ENCODE results near the gene SPDYE5.

The SPDYE5 gene

DNA sequence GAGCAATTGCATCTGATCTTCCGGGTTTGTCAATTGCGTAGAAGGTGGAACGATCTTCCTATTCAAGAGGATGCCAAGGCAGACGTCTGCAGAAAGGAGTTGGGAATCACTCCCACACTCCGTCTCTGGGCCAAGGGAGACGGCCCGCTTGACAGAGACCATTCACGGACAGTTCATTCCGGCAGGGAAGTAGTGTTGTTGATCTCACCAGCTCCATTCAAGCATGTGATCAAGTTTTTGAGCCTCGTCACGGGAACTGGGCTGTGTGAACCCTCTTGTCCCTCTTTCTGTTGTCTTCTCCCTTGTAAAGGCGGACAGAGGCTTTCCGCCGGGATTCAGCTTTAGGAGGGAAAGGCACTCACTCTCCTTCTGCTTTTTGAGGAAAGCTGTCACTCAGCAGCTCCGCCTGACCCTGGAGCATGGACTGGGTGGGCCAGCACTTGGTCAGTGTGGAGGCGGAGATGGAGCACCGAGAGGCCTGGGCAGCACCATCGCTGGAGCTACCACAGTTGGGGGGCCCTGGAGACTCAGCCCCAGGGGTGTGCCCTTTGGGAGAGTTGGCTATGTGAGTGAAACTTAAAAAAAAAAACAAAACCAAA is 44.9 kb downstream of the SPDYE5 start:
- DNase-seq (ENCODE audit: low read depth, low spot score) = no peak

DNA sequence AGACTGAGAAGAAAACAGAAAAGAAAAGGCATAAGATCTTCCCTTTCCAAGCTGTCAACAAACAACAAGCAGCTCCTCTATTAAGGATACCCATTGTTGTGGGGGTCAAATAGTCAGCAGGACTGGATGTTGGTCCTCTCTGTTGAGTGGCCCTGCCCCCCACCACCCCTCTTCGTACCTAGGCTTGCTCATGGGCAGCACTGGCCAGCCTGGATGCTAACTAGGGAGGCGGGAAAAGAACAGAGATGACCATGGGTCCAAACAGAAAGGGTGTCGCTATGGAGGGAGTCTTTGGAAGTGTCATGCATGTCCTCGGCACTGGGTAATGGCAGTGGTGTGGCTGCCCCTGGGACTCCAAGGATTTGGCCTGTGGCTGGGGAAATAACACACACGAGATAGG is 45.6 kb downstream of the SPDYE5 start:
- DNase-seq (ENCODE audit: low read depth, low spot score) = no peak

DNA sequence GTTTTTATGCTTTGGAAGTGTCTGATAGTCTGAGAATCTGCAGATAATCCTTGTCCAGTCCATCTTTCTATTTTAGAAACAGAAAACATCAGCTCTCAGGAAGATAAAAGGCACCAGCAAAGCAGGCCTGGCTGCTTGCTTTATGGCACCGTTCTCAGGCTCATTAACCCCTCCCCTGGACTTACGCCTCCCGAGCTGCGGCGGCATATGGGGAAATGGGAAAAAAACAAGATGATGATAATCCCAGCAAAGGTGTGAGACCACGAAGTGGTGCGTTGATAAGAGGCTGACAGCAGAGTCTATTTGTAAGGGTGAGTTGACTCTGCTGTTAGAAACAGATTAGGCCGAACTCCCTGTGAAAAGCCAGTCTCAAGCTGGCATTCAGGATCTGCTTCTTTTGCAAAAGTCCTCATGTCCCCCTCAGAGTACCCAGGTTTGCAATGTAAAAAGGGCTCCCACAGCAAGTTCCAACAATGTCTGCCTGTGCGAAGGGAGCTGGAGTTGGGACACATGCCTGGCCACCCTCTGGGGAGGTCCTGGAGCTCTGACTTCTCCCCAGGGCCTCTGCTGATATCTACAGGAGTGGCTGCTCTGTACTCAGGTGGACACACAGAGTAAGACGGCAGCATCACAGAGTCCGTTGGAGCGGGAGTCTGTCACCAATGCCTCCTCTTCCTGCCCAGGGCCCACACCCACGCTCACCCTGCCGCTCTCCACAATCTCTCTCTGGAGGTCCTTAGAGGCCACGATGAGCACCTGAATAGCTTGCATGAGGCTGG is 54.3 kb downstream of the SPDYE5 start:
- no peak for DNase-seq (ENCODE audit: low read depth, low spot score)
